ENCODE measurements around the gene VWA8.
A peak's percentile ranks its signal among the peaks of the same experiment; 100 is the strongest.
"Not testable (repeated sequence)": the region's sequence is repeated elsewhere in the genome, so short reads cannot be mapped to it uniquely, and the experiment has no call there.

The VWA8 gene

DNA sequence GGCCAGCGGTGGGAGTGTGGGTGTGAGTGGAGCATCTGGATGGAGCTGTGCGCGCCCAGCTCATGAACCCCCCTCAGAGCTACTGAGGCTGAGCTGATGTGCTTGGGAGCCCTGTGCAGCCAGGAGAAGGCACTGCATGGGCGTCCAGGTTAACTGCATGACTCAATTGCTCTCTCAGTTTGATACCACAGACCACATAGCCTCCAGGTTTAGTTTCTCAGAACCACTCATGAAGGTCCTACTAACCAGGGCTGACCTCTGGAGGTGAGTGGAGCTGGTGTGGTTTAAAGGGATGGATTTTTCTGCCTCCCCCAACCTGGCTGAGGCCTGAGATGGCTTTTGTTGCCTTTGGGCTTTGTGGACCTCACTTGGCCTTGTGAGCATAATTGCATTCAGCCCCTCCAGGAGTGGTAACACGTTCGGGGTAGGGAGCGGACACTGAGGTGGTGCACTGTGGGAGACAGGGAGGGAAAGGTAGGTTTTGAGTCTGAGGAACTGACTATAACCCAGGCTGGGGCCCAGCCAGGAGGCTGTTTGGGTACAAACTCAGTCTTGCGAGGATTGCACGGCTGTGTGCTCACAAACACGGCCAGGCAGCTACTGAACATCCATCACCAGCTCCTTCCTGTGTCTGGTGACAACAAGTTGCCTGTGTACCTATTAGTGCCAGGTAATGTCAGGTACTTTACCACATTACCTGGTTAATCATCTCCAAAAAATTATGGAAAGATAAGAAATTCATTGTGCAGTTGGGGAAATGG lies 406.1 kb downstream of the VWA8 start:
- DNase-seq (ENCODE audit: low read depth) = no peak

- DNase-seq (ENCODE audit: low read depth) = no peak
Observed at GRCh38 chr13:41554180-41554579, 406.7 kb downstream of the VWA8 start.

GRCh38 chr13:41552031-41552430 lies 408.9 kb downstream of the VWA8 start:
- DNase-seq (ENCODE audit: low read depth) = no peak

- no peak for DNase-seq (ENCODE audit: low read depth)
Observed at GRCh38 chr13:41550276-41550675, 410.6 kb downstream of the VWA8 start.

GRCh38 chr13:41549491-41549890 lies 411.4 kb downstream of the VWA8 start:
- no peak for DNase-seq (ENCODE audit: low read depth)

DNA sequence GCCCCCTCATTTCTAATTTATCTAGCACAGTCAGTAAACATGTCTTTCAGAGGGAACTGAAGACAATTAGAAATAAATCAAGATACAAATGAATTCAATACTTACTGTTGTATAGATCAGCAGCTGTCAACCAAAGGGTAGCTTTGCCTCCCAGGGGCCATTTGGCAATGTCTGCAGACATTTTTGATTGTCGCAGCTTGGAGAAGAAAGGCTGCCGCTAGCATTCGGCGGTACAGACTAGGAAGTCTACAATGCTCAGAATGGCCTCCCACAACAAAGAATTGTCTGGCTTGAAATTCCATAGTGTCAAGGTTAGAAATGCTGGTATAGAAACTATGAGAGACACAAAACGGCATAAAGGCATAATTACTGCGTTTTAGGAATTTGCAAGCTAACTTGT lies 412.0 kb downstream of the VWA8 start:
- DNase-seq (ENCODE audit: low read depth) = no peak

GRCh38 chr13:41548031-41548430 lies 412.9 kb downstream of the VWA8 start:
- no peak for DNase-seq (ENCODE audit: low read depth)

DNA sequence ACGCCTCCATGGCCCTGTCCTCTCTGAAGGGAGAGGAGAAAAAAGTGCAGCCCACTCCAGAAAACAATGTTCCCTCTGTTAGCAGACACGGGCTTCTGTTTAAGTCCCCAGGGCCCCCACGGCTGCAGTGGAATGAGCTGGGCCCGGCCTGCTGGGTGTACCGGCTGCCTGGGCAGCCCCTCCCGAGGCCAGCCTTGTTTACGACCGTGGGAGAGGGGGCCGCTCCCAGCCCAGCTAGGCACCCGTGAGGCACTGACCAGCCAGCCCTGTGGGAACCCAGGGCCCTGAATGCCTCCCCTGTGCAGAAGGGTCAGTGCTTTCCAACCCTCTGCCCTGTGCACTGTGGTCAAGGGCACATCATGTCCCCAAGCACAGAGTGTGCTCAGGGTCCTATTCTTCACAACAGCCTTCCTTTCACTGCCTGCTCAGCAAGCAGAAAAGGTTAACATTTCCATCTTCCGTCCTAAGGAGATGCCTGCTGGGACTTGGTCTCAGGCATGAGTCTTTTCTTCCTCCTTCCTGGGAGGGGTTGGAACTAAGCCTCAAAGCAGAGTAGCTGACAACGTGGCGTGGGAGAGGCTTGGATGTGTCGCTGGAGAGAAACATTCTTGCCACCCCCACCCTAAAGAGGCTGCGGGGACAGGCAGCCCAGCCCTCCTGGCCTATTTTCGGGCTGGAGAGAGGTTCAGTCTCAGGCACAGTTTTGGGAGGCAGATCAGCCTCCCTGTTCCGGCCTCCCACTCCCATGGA lies 413.5 kb downstream of the VWA8 start:
- no peak for DNase-seq (ENCODE audit: low read depth)

DNA sequence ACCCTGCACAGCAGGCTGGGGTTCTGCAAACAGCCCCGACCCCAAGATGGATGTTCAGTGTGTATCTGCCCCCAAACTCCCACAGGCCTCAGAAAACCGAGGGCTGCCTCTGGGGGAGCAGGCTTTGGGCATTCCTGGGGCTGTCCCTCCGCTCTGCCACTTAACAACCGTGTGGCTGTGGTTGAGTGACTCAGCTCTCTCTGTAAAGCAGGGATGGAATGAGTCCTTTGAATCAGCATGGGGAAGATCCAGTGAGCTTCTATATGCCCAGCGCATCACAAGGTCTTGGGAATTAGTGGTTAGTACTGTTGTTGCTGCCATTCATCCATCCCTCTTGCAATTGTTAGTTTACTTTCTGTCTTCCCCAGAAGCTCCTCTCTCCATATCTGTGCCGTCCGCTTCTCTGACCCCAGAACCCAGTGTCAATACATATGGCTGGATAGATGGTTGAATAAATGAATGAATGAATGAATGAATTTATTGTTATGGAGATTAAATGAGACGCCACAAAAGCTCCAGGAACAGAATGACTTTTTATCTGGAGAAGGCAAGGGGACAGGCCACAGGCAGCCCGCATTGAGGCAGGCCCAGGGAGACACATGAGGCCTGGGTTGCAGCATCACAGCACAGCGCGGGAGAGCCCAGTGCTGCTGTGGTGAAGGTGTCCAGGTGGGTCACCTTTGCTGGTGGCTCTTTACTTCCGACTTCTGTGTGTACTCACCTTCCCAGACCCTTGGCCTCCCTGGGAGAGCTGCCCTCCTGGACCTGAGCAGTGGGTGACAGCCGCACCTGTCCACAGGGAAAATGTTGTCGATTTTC lies 414.3 kb downstream of the VWA8 start:
- peak; percentile 20 for DNase-seq (ENCODE audit: low read depth)

DNA sequence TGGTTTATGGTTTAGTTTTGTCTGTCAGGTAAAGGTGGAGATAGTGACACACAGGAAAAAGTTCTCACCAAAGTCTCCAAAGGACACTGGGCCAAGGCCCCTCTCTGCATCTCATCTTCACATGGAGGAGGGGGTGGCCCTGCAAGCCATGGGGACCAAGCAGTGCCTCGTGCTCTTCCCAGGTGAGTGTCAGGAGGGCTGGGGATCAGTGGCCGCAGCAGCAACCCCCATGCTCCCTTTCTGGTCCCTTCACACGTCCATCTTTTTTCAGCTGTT lies 415.5 kb downstream of the VWA8 start:
- DNase-seq (ENCODE audit: low read depth) = no peak

DNA sequence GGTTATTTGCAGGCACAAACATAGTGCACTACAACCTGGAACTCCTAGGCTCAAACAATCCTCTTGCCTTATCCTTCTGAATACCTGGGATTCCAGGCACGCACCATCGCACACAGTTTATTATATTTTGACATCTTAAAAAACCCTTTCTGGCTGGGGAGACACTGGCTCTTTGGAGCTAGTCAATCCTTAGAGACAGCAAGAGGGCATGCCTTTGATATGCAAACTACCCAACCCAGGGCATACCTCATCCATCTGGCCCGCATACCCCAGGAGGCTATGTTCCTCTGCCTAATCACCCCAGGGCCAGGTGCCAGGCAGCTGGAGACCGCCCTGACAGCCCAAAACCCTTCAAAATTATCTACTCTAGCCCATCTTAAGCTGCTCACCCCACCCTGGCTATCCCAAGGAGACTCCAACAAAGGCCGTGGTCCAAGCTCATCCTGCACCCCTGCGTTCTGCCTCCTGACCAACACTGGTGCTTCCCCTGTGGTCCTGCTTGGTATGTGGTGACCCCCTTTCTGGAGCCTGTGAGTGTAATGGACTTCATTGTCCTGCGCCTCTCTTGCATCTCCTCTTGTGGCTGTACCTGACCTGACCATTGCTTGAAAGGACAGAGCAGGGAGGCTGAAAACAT lies 417.1 kb downstream of the VWA8 start:
- no peak for DNase-seq (ENCODE audit: low read depth)

DNA sequence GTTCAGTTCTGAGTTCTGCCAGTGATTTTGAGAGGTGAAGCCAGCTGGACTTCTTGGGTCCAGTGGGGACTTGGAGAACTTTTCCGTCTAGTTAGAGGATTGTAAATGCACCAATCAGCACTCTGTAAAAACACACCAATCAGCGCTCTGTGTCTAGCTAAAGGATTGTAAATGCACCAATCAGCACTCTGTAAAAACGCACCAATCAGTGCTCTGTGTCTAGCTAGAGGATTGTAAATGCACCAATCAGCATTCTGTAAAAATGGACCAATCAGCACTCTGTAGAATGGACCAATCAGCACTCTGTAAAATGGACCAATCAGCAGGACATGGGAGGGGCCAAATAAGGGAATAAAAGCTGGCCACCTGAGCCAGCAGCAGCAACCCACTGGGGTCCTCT lies 418.1 kb downstream of the VWA8 start:
- DNase-seq (ENCODE audit: low read depth) = not testable (repeated sequence)

- no peak for DNase-seq (ENCODE audit: low read depth)
Observed at GRCh38 chr13:41542281-41542680, 418.6 kb downstream of the VWA8 start.

GRCh38 chr13:41541142-41541938 lies 419.6 kb downstream of the VWA8 start:
- no peak for DNase-seq (ENCODE audit: low read depth)

DNA sequence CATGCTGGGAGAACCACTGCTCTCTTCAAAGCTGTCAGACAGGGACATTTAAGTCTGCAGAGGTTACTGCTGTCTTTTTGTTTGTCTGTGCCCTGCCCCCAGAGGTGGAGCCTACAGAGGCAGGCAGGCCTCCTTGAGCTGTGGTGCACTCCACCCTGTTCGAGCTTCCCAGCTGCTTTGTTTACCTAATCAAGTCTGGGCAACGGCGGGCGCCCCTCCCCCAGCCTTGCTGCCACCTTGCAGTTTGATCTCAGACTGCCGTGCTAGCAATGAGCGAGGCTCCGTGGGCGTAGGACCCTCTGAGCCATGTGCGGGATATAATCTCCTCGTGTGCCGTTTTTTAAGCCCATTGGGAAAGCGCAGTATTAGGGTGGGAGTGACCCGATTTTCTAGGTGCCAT lies 420.7 kb downstream of the VWA8 start:
- not testable (repeated sequence) for DNase-seq (ENCODE audit: low read depth)

DNA sequence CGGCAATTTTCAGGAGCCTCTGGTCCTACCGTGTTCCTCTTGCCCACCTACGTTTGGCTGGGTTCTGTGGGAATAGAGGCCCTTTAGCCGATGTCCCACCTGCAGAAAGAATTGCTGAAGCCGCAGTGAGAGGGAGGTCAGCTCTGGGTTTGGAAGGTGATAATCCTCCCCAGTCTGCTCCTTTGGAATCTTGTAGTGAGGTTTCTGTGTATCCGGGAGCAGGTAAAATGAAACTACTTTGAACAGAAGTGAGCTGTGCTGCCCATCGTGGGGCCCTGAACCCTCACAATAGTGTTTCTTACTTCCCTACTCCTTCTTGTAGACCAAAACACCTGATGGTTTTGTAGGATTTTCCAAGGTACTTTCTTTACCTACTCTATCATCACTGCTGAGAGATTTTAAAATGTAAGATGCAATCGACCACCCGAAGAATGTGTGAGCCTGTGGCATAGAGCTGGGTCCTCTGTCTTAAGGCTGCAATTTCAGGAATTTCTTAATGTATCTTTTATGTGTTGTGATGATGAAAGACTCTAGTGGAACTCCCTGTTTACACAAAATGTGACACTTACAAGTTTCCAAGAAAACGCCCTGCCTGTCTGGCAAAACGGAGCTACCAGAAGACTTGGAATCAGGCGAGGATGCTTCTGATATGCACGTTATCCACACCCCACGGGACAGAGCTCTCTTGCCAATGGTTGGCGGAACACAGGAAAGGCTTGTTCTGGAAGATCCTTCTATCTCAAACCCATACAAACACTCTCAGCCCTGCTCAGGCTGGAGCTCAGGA lies 427.4 kb downstream of the VWA8 start:
- DNase-seq (ENCODE audit: low read depth) = no peak

- DNase-seq (ENCODE audit: low read depth) = no peak
Observed at GRCh38 chr13:41528021-41528420, 432.9 kb downstream of the VWA8 start.

GRCh38 chr13:41520660-41521630 lies 440.0 kb downstream of the VWA8 start:
- no peak for DNase-seq (ENCODE audit: low read depth)

- DNase-seq (ENCODE audit: low read depth) = no peak
Observed at GRCh38 chr13:41520016-41520659, 440.8 kb downstream of the VWA8 start.
